ENCODE results near the gene S100G.

The S100G gene

GRCh38 chrX:16635040-16635439, 14.9 kb upstream of the S100G start:
- Mint-ChIP-seq H3K27me3 (no peaks in the 10 kb centered on the region), H3K4me1 (peaks cover 10% of the 10 kb centered on the region), H3K4me3 (no peak overlapping the region), H3K36me3 (peaks cover 2% of the 10 kb centered on the region), H3K9me3 (no peaks in the 10 kb centered on the region), H3K27ac (no peak overlapping the region)

GRCh38 chrX:16635596-16635995, 14.4 kb upstream of the S100G start:
- Mint-ChIP-seq H3K9me3 (no peaks in the 10 kb centered on the region), H3K4me1 (peaks cover 10% of the 10 kb centered on the region), H3K36me3 (peaks cover 2% of the 10 kb centered on the region), H3K27ac (no peak overlapping the region), H3K4me3 (no peak overlapping the region), H3K27me3 (no peaks in the 10 kb centered on the region)

DNA sequence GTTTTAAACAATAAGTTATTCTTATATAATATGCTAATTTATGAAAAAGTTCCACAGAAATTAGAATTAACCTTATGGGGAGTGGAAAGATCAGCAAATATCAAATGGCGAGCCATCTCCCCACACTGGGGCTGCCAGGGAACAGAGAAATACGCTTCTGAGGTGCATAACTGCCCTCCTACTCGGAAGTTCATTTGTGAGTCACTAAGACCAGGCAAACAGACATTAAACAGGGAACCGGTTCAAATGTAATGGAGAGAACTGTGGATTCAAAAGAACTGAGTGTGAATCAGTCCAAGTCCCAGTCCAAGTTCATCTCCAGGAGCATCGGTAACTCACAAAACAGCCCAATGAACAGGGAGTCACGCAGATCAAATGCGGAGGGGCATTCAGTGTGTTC, 11.4 kb upstream of the S100G start:
- Mint-ChIP-seq H3K36me3 (peaks cover 2% of the 10 kb centered on the region), H3K4me1 (peaks cover 10% of the 10 kb centered on the region), H3K9me3 (no peaks in the 10 kb centered on the region), H3K4me3 (no peak overlapping the region), H3K27ac (no peak overlapping the region), H3K27me3 (no peaks in the 10 kb centered on the region)

- Mint-ChIP-seq H3K27me3 (no peaks in the 10 kb centered on the region), H3K4me1 (no peaks in the 10 kb centered on the region), H3K27ac (no peak overlapping the region), H3K9me3 (no peaks in the 10 kb centered on the region), H3K4me3 (no peak overlapping the region), H3K36me3 (peaks cover 4% of the 10 kb centered on the region)
Observed at GRCh38 chrX:16639966-16640365, 10.0 kb upstream of the S100G start.

DNA sequence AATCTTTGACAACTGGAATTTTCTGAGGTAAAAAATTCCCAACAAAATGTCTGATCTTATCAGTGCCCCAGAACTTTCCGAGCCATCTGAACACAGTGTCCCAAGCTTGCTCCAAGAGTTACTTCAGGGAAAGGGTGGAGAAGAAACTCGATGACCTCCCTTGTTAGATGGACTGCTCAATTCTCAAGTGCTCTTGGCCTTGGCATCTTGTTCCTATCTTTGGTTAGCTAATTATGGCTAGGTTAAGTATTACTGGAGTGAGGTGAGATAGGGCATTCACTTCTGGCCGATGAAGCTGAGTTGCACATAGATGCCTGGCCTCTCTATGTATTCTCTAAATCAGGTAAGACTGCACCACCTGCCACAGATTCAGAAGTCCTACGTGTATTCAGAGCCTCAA, 9.1 kb upstream of the S100G start:
- H3K36me3 Mint-ChIP-seq = peaks cover 4% of the 10 kb centered on the region
- no peak overlapping the region for H3K4me3 Mint-ChIP-seq
- no peaks in the 10 kb centered on the region for H3K4me1 Mint-ChIP-seq
- no peaks in the 10 kb centered on the region for H3K27me3 Mint-ChIP-seq
- no peak overlapping the region for H3K27ac Mint-ChIP-seq
- no peaks in the 10 kb centered on the region for H3K9me3 Mint-ChIP-seq

- Mint-ChIP-seq H3K27ac (no peak overlapping the region), H3K9me3 (no peaks in the 10 kb centered on the region), H3K27me3 (no peaks in the 10 kb centered on the region), H3K4me1 (no peaks in the 10 kb centered on the region), H3K4me3 (no peak overlapping the region), H3K36me3 (peaks cover 4% of the 10 kb centered on the region)
Observed at GRCh38 chrX:16643176-16643575, 6.8 kb upstream of the S100G start.

DNA sequence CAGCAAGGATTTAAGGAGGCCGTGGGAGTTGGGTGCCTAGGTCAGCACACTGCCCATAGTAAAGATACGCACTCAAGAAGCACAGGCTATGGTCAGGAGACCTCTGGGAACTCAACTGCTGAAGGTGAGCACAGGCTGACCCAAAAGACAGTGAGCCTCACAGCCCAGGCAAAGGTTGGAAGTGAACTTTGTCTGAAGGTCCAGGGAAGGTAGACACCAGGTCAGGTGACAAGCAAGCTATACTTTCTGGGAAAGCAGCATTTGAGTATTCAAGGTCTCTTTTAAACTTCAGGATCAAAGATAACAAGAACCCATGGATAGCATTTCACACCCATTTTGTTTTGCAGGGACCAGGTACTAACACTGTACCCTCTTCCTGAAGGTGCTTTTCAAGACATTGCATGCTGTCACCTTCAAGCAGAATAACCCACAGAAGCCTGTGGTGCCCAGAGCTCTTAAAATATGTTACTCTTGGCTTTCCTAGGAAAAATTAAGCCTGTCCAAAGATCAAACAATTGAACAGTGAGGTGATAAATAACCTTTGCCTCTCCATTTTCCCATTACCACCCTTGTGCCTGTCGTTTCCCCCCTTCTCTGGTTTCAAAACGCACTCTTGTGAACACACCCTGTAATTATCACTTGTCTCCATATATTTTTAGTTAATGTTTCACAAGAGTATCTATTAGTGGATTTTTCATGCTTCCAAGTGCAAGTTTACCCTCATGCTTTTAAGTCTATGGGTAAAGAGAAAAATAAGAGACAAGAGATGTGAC, 3.4 kb upstream of the S100G start:
- H3K27ac Mint-ChIP-seq = no peak overlapping the region
- H3K4me1 Mint-ChIP-seq = no peaks in the 10 kb centered on the region
- H3K27me3 Mint-ChIP-seq = no peaks in the 10 kb centered on the region
- H3K4me3 Mint-ChIP-seq = no peak overlapping the region
- H3K36me3 Mint-ChIP-seq = peaks cover 6% of the 10 kb centered on the region
- no peaks in the 10 kb centered on the region for H3K9me3 Mint-ChIP-seq

GRCh38 chrX:16651391-16652024, 1.6 kb downstream of the S100G start:
- H3K36me3 Mint-ChIP-seq = peaks cover 3% of the 10 kb centered on the region
- H3K4me1 Mint-ChIP-seq = no peaks in the 10 kb centered on the region
- H3K27ac Mint-ChIP-seq = no peak overlapping the region
- no peak overlapping the region for H3K4me3 Mint-ChIP-seq
- H3K27me3 Mint-ChIP-seq = no peaks in the 10 kb centered on the region
- no peaks in the 10 kb centered on the region for H3K9me3 Mint-ChIP-seq

DNA sequence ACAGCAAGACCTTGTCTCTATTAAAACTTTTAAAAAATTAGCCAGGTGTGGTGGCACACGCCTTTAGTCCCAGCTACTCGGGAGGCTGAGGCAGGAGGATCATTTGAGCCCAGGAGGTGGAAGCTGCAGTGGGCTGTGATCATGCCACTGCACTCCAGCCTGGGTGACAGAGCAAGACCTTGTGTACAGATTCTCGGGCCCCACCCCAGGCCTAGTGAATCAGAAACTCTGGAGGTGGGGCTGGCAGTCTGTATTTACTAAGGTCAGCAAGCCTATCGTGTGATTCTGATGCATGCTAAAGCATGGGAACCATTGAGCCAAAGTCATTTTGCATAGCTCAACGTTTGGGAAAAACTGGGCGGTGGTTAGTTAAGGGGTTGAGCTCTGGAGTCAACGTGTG, 3.5 kb downstream of the S100G start:
- H3K4me1 Mint-ChIP-seq = no peaks in the 10 kb centered on the region
- no peaks in the 10 kb centered on the region for H3K27me3 Mint-ChIP-seq
- no peak overlapping the region for H3K27ac Mint-ChIP-seq
- no peak overlapping the region for H3K4me3 Mint-ChIP-seq
- H3K9me3 Mint-ChIP-seq = no peaks in the 10 kb centered on the region
- H3K36me3 Mint-ChIP-seq = peaks cover 7% of the 10 kb centered on the region

- Mint-ChIP-seq H3K4me1 (no peaks in the 10 kb centered on the region), H3K9me3 (no peaks in the 10 kb centered on the region), H3K27ac (no peak overlapping the region), H3K27me3 (no peaks in the 10 kb centered on the region), H3K36me3 (peaks cover 7% of the 10 kb centered on the region), H3K4me3 (no peak overlapping the region)
Observed at GRCh38 chrX:16654093-16654492, 4.1 kb downstream of the S100G start.

DNA sequence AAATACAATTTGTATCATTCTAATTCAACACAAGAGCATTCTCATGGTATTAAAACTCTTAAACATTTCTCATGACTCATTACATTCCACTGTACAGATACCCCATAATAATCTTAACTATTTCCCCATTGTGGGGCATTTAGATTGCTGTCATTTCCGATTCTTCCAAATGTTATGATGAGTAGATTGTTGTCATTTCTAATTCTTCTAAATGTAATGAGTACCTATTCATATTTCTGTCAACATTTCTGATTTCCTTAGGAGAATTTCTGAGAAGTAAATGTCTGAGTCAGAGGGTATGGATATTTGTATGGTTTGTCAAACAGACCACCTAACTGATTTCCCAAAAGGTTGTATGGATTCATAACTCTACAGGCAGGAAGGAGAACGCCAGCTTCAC, 8.3 kb downstream of the S100G start:
- Mint-ChIP-seq H3K9me3 (no peaks in the 10 kb centered on the region), H3K36me3 (peaks cover 3% of the 10 kb centered on the region), H3K4me1 (no peaks in the 10 kb centered on the region), H3K4me3 (no peak overlapping the region), H3K27me3 (no peaks in the 10 kb centered on the region), H3K27ac (no peak overlapping the region)

- H3K27ac Mint-ChIP-seq = no peak overlapping the region
- peaks cover 4% of the 10 kb centered on the region for H3K4me1 Mint-ChIP-seq
- H3K9me3 Mint-ChIP-seq = no peaks in the 10 kb centered on the region
- peaks cover 3% of the 10 kb centered on the region for H3K36me3 Mint-ChIP-seq
- H3K4me3 Mint-ChIP-seq = no peak overlapping the region
- H3K27me3 Mint-ChIP-seq = no peaks in the 10 kb centered on the region
Observed at GRCh38 chrX:16659321-16659720, 9.4 kb downstream of the S100G start.

DNA sequence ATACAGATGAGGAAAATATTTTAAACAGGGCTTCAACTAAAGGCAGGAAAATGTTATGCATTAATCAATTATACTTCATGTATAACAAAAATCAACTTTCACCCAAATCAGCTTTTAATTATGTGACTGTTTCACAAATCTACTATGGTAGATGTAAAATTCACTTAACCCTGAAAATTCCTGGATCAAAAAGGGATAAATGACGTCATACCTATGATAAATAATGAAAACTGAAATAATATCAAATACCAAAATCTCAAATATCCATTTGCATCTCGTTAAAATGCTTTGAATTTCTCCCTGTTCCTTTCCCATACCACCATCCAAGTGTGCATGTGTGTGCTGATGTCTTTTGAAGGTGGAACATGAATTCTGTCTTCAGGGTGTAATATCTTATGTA, 11.5 kb downstream of the S100G start:
- Mint-ChIP-seq H3K4me1 (peaks cover 5% of the 10 kb centered on the region), H3K9me3 (no peaks in the 10 kb centered on the region), H3K27me3 (no peaks in the 10 kb centered on the region), H3K4me3 (no peak overlapping the region), H3K27ac (no peak overlapping the region), H3K36me3 (peaks cover 5% of the 10 kb centered on the region)

DNA sequence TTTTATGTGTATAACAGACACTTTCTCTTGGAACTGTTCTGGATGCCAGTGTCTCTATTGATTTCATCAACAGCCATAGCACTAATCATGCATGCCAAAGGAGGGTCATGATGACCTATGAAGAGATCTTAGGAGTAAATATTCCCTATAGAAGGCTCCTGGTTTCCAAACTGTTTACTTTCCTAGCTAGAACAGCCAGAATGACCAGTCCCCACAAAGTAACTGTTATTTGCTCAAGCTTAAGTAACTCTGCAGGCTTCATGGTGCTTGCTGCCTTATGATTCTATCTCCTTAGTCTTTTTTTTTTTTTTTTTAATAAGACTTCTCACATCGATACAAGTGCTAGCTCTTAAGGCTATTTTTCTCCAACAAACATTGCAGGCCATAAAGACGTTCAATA, 12.4 kb downstream of the S100G start:
- H3K4me3 Mint-ChIP-seq = no peak overlapping the region
- no peak overlapping the region for H3K27ac Mint-ChIP-seq
- H3K4me1 Mint-ChIP-seq = peaks cover 5% of the 10 kb centered on the region
- peaks cover 4% of the 10 kb centered on the region for H3K36me3 Mint-ChIP-seq
- no peaks in the 10 kb centered on the region for H3K9me3 Mint-ChIP-seq
- no peaks in the 10 kb centered on the region for H3K27me3 Mint-ChIP-seq

DNA sequence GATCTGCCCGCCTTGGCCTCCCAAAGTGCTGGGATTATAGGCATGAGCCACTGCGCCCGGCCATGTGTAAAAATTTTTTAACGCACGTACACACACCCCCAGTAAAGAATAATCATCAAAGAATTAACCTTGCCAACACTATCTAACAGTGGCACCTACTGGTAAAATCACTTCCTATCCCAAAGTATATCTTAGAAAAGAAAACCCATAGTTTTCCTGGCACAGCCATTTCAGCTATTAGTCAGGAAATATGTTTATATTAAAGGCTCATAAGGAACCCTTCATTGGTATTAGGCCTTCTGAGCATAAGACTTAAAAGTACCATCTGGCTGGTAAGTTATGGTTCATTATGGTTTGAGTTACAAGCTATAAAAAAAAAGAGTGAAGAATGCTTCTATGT, 14.1 kb downstream of the S100G start:
- Mint-ChIP-seq H3K27ac (no peak overlapping the region), H3K36me3 (peaks cover 2% of the 10 kb centered on the region), H3K9me3 (no peaks in the 10 kb centered on the region), H3K4me1 (peaks cover 5% of the 10 kb centered on the region), H3K27me3 (no peaks in the 10 kb centered on the region), H3K4me3 (no peak overlapping the region)

GRCh38 chrX:16664626-16665025, 14.7 kb downstream of the S100G start:
- Mint-ChIP-seq H3K27ac (no peak overlapping the region), H3K9me3 (no peaks in the 10 kb centered on the region), H3K36me3 (peaks cover 2% of the 10 kb centered on the region), H3K4me1 (peaks cover 5% of the 10 kb centered on the region), H3K27me3 (no peaks in the 10 kb centered on the region), H3K4me3 (no peak overlapping the region)

GRCh38 chrX:16665089-16665488, 15.1 kb downstream of the S100G start:
- Mint-ChIP-seq H3K4me1 (peaks cover 5% of the 10 kb centered on the region), H3K4me3 (no peak overlapping the region), H3K27me3 (no peaks in the 10 kb centered on the region), H3K27ac (no peak overlapping the region), H3K9me3 (no peaks in the 10 kb centered on the region), H3K36me3 (peaks cover 2% of the 10 kb centered on the region)
